OCI-LY3 (cell line): ENCODE measurements around the gene PDS5B.

Experiments used
- CTCF ChIP-seq: fragments of 200-600, 300-600 bp; sonication (generic); IDR thresholded peaks from 2 replicates; pipeline ENCODE4 v1.5.1; 2014; ENCODE audit warnings: antibody characterized with exemption, low read length, low read depth
- EZH2phosphoT487 ChIP-seq: fragments of 200-600 bp; shearing (Covaris generic); IDR thresholded peaks from 2 replicates; pipeline ENCODE4 v1.6.1; 2018; ENCODE audit warnings: antibody characterized with exemption, mixed run types, low read depth

- no peak for TF ChIP-seq CTCF
- TF ChIP-seq EZH2phosphoT487: no peak
Measured at GRCh38 chr13:32660227-32660626, 74.0 kb downstream of the PDS5B start.
